GM23248 (cell line): ENCODE results near the gene CIAPIN1.

Source experiments
- EZH2 ChIP-seq: fragments of 200-600 bp; sonication (generic); IDR thresholded peaks from 2 replicates; pipeline ENCODE4 v1.6.1; 2018; ENCODE audit warnings: antibody characterized with exemption, mild to moderate bottlenecking; ENCODE audit not compliant: insufficient read depth, poor library complexity, severe bottlenecking
- EZH2phosphoT487 ChIP-seq: fragments of 200-600 bp; sonication (generic); IDR thresholded peaks from 2 replicates; pipeline ENCODE4 v1.6.1; 2018; ENCODE audit warnings: antibody characterized with exemption, moderate library complexity, mild to moderate bottlenecking, low read depth; ENCODE audit not compliant: insufficient read depth

DNA sequence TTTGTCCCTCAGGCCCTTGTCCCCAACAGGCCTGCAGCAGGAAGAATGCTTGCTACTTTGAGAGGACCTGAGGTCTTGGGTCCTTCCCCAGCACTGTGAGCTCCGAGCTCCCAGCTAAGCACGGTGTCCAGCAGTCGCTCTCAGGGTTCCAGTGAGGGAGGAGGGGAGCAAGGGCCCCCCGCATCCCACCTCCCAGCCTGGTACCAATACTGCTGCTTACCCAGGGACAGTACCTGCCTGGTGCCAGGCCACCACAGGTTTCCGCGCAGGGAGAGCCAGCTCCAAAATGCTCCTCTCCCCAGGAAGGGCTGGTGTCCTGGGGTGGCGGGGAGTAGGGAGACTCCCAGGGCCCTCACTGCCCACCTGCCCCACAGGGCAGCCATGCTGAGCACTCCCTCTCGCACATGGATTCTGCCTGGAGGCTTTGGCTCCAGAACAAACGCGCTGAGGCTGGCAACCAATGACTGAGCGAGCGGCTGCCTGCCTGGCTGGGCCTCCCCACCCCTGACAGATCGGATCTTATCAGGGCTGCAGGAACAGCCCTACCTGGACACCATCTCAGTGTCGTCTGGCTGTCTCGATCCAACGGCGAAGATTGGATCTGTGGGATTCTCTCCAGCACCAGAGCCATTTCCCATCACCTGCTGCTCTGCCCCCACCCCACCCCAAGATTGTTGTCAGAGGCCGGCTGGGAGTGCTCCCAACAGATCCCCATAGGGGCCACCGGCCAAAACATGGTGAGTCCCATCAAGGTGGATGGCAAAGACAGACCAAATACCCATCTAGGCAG, 36.7 kb upstream of the CIAPIN1 start:
- TF ChIP-seq EZH2 (no peak), EZH2phosphoT487 (no peak)
